KG1 (cell line): ENCODE data around the gene SIK3.

ENCODE experiments used
- DNase-seq: peaks from one replicate; lab custom pipeline; 2025; lab: John Stamatoyannopoulos, UW

SIK3 gene

GRCh38 chr11:116793772-116794097 lies 304.5 kb downstream of the SIK3 start:
- DNase-seq = no peak
